ENCODE results near the gene CTAG2.
"Not testable (repeated sequence)": the region's sequence is repeated elsewhere in the genome, so short reads cannot be mapped to it uniquely, and the experiment has no call there.

CTAG2 gene

DNA sequence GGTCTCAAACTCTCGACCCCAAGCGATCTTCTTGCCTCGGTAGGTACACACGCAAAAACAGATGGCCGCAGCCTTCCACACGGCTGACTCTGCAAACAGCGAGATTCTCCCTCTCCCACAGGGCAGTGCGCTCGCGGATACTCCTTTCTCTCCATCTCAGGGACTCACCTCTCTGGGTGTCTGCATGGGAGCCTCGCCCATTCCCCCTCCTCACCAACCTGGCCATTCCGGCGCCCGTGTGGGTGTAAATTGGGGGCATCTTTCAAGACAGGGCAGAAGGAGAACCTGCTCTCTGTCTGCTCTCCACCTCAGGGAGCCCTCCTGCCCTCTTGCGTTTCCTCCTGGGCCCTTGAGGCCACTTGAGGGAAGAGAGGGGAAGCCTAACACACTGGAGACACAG lies 4.4 kb downstream of the CTAG2 start:
- no peak for DNase-seq (ENCODE audit: low read depth in 2 of 2)

DNA sequence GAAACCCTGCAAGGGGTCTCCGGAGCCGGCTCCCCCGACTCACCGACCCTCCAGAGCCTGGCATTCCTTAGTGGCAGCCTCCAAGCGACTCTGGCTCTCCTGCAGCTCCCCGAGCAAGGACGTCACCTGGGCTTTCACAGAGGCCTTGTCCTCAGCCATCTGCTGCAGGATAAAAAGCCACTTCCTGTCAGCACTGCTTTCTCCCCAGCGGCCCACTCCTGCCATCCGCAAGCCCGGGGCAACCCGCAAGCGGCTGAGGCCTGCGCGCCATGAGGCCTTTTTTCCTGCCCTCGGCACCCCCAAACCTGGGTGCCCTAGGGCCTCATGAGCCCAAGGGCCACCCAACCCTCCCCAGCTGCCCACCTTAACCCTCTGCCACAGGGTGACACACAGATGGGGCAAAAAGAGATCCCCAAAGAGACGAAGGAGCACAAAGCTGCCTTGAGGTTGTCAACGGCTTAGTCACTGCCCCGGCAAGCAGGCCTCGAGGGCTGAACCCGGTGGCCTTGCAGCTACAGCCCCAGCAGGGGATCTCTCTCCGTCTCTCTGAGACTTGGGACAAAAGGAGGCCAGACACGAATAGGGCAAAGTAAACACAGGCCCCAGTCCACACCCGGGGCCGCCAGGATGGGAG lies 7.5 kb downstream of the CTAG2 start:
- not testable (repeated sequence) for DNase-seq (ENCODE audit: low read depth in 2 of 2)

GRCh38 chrX:154643708-154644107 lies 9.7 kb downstream of the CTAG2 start:
- DNase-seq (ENCODE audit: low read depth in 2 of 2) = not testable (repeated sequence)

GRCh38 chrX:154641740-154642139 lies 11.6 kb downstream of the CTAG2 start:
- DNase-seq (ENCODE audit: low read depth in 2 of 2) = not testable (repeated sequence)

- DNase-seq (ENCODE audit: low read depth in 2 of 2) = not testable (repeated sequence)
These were observed 19.7 kb downstream of the CTAG2 start for GRCh38 chrX:154633661-154634060.

DNA sequence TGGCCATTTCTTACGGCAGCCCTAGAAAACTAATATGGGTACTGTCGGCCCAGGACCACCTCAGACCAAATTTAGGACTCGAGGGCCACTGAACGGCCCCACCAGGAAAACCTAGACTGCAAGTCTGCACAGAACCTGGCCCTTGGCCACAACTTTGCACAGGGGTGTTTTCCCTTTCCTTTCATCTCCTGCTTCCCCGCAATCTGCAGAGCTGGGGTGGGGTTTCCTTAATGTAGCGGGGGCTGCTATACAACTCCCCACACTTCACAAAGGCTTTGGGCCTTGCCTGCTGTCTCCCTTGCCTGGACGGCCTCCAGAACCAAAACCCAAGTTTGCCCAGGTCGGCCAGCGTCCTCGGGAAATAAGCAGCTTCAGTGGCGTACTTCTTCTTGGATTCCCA lies 22.4 kb downstream of the CTAG2 start:
- not testable (repeated sequence) for DNase-seq (ENCODE audit: low read depth in 2 of 2)

DNA sequence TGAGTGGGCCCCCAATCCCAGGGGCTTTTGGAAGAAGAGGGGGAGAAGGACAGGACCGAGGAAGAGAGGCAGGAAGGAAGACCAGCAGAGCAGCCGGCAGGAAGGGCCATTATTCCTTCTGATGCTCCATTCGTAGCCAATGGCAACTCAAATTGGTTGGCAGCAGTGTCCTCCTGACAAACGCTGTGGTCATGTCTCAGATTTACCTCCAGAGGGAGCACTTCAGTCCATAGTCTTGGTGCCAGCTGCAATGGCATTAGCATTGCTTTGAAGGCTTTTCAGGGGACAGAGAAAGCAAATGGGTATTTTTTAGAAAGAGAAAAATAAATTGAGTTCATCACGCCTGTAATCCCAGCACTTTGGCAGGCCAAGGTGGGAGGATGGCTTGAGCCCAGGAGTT lies 24.4 kb downstream of the CTAG2 start:
- DNase-seq (ENCODE audit: low read depth in 2 of 2) = not testable (repeated sequence)

GRCh38 chrX:154620767-154621414 lies 32.5 kb downstream of the CTAG2 start:
- DNase-seq (ENCODE audit: low read depth in 2 of 2) = not testable (repeated sequence)

DNA sequence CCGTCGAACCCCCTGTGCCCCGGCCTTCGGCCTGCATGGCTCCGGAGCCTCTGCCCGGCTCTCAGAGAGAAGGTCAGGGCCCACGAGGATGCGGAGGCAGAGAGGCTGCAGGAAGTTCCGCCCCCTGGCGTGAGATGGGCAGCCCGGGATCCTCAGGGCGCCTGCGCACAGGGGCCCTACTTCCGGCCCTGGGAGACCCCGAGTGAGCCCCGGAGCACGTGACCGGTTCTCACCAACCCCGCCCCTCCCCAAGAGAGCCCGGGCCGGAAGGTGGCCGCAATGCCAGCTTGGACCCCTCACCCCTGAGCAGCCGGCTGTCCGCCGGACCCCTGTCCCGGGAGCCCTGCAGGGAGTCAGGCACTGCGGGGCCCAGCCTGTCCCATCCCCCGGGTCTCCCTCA lies 34.2 kb downstream of the CTAG2 start, which contains the start of gene CTAG1B:
TSS of gene CTAG1B (minus strand) at position 101 of the 400 bp plus-strand sequence. CDS start at position 37, 64 bp downstream.
- DNase-seq (ENCODE audit: low read depth in 2 of 2) = not testable (repeated sequence)

DNA sequence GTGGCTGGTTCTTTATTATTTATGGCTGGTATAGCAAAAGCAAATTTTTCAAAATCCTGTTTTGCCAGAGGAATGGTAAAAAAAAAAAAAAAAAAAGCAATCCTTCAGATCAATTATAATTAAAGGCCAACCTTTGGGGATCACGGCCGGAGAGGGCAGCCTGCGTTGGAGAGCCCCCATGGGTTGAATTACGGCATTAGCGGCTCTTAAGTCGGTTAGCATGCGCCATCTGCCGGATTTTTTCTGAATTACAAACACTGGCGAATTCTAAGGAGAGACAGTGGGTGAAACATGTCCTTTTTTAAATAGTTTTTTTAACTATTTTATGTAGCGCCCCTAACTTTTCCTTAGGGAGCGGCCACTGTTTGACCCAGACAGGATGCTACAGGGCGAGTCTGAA lies 39.8 kb downstream of the CTAG2 start:
- not testable (repeated sequence) for DNase-seq (ENCODE audit: low read depth in 2 of 2)

GRCh38 chrX:154611146-154611545 lies 42.2 kb downstream of the CTAG2 start:
- not testable (repeated sequence) for DNase-seq (ENCODE audit: low read depth in 2 of 2)

DNA sequence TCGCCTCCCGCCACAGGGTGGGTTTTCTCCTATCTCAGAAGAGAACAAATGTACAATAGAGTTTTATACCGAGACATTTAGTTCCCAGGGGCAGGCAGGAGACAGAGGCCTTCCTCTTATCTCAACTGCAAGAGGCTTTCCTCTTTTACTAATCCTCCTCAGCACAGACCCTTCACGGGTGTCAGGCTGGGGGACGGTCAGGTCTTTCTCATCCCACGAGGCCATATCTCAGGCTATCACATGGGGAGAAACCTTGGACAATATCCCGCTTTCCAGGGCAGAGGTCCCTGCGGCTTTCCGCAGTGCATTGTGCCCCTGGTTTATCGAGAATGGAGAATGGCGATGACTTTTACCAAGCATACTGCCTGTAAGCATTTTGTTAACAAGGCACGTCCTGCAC lies 44.6 kb downstream of the CTAG2 start:
- not testable (repeated sequence) for DNase-seq (ENCODE audit: low read depth in 2 of 2)

DNA sequence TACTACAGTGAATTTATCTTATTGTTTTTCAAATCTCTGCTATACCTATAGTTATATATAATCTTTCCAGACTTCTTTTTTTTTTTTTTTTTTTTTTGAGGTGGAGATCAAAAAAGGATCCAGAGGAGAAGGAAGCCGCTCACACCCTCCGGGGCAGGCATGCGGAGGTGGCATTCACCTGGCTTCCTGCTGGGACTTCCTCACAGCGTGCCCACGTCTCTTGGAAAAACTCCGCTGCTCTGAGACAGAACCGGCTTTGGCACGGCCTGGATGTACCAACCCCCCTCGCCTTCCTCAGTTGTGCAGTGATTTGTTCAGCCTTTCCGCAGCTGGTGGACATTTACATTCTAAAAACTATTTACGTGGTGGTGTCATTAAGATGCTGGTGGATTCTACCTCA lies 45.4 kb downstream of the CTAG2 start:
- DNase-seq (ENCODE audit: low read depth in 2 of 2) = not testable (repeated sequence)

DNA sequence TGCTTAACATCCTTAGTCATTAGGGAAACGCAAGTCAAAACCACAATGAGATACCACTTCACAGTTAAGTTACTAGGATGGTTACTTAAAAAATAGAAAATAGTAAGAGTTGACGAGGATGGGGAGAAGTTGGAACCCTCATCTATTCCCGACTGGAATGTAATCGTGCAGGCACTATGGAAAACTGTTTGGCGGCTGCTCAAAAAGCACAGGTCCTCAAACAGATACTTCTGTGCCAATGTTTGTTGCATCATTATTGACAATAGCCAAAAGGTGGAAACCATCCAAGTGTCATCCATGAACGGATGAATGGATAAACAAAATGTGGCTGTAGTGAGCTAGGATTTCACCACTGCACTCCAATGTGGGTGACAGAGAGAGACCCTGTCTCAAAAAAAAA lies 46.0 kb downstream of the CTAG2 start:
- DNase-seq (ENCODE audit: low read depth in 2 of 2) = no peak

DNA sequence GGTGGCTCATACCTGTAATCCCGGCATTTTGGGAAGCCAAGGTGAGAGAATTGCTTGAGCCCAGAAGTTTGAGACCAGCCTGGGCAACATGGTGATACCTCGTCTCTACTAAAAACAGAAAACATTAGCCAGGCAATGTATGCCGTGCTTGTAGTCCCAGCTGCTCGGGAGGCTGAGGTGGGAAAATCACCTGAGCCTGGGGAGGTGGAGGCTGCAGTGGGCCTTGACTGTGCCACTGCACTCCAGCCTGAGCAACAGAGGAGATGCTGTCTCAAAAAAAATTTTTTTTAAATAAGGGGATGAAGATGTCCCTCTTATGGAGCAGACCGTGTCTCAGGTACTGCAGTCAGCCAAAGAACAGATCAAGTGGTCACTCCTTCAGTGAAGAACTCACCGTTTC lies 47.8 kb downstream of the CTAG2 start:
- no peak for DNase-seq (ENCODE audit: low read depth in 2 of 2)

GRCh38 chrX:154603438-154604430 lies 49.6 kb downstream of the CTAG2 start:
- DNase-seq (ENCODE audit: low read depth in 2 of 2) = no peak

DNA sequence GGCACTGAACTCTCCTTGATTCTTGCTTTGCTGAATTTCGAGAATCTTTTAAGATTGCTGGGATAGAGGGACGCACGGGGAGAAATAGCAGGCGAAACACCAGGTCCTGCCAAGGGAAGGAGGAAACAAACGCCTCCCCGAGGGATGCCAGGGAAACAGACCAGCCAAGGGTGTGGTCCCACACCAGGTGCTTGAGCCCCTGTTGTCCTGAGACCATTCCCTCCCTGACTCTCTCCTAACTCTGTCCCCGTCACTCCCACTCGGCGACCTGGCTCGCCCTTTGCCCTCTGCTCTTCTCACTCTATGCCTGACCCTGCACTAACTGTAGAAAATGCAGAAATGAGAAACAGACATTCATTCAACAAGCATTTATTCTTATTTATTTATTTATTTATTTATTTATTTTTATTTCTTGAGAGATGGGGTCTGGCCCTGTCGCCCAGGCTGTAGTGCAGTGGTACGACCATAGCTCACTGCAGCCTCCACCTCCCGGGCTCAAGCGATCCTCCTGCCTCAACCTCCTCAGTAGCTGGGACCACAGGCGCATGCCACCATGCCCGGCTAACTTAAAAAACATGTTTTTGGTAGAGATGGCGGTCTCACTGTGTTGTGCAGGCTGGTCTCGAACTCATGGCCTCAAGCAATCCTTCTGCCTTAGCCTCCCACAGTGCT lies 50.5 kb downstream of the CTAG2 start:
- DNase-seq (ENCODE audit: low read depth in 2 of 2) = no peak

DNA sequence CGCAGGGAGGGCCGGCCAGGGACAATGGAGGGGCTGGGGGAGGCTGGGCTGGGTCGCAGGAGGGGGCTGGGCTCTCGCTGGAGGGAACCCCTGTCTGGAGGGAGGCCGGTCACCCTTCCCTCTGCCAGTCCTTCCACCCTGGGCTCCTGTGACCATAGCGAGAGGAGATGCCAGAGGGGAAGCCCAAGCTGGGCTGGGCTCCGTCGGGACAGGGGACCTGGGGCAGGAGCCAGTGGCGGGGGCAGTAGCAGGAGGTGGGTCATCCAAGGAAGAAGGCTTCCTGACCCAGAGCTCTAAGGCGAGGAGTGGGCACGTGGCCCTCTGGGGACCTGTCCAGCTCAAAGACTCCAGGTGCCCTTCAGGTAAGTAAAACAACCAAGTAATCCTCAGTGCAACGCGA lies 51.2 kb downstream of the CTAG2 start:
- no peak for DNase-seq (ENCODE audit: low read depth in 2 of 2)
